Stomach smooth muscle (tissue), 2 donors: ENCODE results near the gene MNX1.

Source experiments
- H3K27ac ChIP-seq: one replicate; pipeline ENCODE4 v1.7.0; 2013; ENCODE audit warnings: mild to moderate bottlenecking, low read length, inconsistent platforms
- H3K27me3 ChIP-seq, 2 donors: one replicate each; pipeline ENCODE4 v1.7.0; 2013; ENCODE audit warnings: low read length in 2 of 2; ENCODE audit not compliant: insufficient read depth in 2 of 2, control insufficient read depth in 1 of 2
- H3K36me3 ChIP-seq, 2 donors: one replicate each; pipeline ENCODE4 v1.7.0; 2013; ENCODE audit warnings: low read length in 2 of 2; ENCODE audit not compliant: control insufficient read depth in 2 of 2, insufficient read depth in 2 of 2
- H3K4me1 ChIP-seq: one replicate; pipeline ENCODE4 v1.7.0; 2013; ENCODE audit warnings: low read length; ENCODE audit not compliant: control insufficient read depth, insufficient read depth
- H3K4me3 ChIP-seq, 2 donors: one replicate each; pipeline ENCODE4 v1.7.0; 2013; ENCODE audit warnings: low read length in 2 of 2
- H3K9ac ChIP-seq, 2 donors: one replicate each; pipeline ENCODE4 v1.7.0; 2013; ENCODE audit warnings: low read length in 2 of 2, mild to moderate bottlenecking in 1 of 2
- H3K9me3 ChIP-seq, 2 donors: one replicate each; pipeline ENCODE4 v1.7.0; 2013; ENCODE audit warnings: low read length in 2 of 2; ENCODE audit not compliant: control insufficient read depth in 2 of 2
- donor health status: healthy.
- donor health status: Pancreatic carcinoma.

MNX1 gene

GRCh38 chr7:156962897-156963296 is 47.6 kb downstream of the MNX1 start:
- Histone ChIP-seq H3K27me3 (no peaks in the 10 kb centered on the region), H3K36me3 (peaks cover 54 to 65% of the 10 kb centered on the region in 2 donors), H3K4me3 (no peak overlapping the region), H3K9ac (no peak overlapping the region), H3K9me3 (no peaks in the 10 kb centered on the region), H3K4me1 (no peaks in the 10 kb centered on the region), H3K27ac (no peak overlapping the region)

GRCh38 chr7:156962145-156962544 is 48.3 kb downstream of the MNX1 start:
- Histone ChIP-seq H3K4me3 (no peak overlapping the region), H3K9me3 (no peaks in the 10 kb centered on the region), H3K36me3 (peaks cover 55 to 65% of the 10 kb centered on the region in 2 donors), H3K27ac (no peak overlapping the region), H3K9ac (no peak overlapping the region), H3K27me3 (no peaks in the 10 kb centered on the region), H3K4me1 (no peaks in the 10 kb centered on the region)

- peaks cover 57 to 62% of the 10 kb centered on the region in 2 donors for H3K36me3 ChIP-seq
- H3K9ac ChIP-seq, result no peak overlapping the region
- no peak overlapping the region for H3K27ac ChIP-seq
- no peak overlapping the region for H3K4me3 ChIP-seq
- H3K9me3 ChIP-seq, result no peaks in the 10 kb centered on the region
- peaks cover 2% of the 10 kb centered on the region for H3K4me1 ChIP-seq
- H3K27me3 ChIP-seq, result no peaks in the 10 kb centered on the region
Measured at GRCh38 chr7:156956727-156957126, 53.7 kb downstream of the MNX1 start.

- H3K36me3 ChIP-seq, result peaks cover 47 to 48% of the 10 kb centered on the region in 2 donors
- H3K4me1 ChIP-seq, result peaks cover 20% of the 10 kb centered on the region
- no peaks in the 10 kb centered on the region for H3K27me3 ChIP-seq
- H3K9ac ChIP-seq, result no peak overlapping the region
- H3K27ac ChIP-seq, result no peak overlapping the region
- H3K4me3 ChIP-seq, result no peak overlapping the region
- no peaks in the 10 kb centered on the region for H3K9me3 ChIP-seq
Measured at GRCh38 chr7:156954941-156955340, 55.5 kb downstream of the MNX1 start.
